Measurements from ENCODE around the gene SMCO4. TPM values are rescaled to one million over a fixed set of nuclear protein-coding genes. Genes with fewer than 3 reads are reported as not detected.
"Not testable (repeated sequence)": the region's sequence is repeated elsewhere in the genome, so short reads cannot be mapped to it uniquely, and the experiment has no call there.

The SMCO4 gene
- total RNA-seq, 1 donor, result 15.6 TPM

- Histone ChIP-seq H3K27ac (ENCODE audit: low read depth, low read length) (no peak overlapping the region), H3K4me1 (ENCODE audit: insufficient read depth, low read length) (no peaks in the 10 kb centered on the region), H3K4me2 (ENCODE audit: insufficient read depth, low read length) (no peak overlapping the region), H3K9me3 (ENCODE audit: low read depth, low read length) (no peaks in the 10 kb centered on the region), H3K79me2 (ENCODE audit: insufficient read depth, low read length) (no peaks in the 10 kb centered on the region), H3K4me3 (ENCODE audit: insufficient read depth, low read length) (no peak overlapping the region), H2AFZ (ENCODE audit: low read length) (no peak overlapping the region), H3K36me3 (ENCODE audit: insufficient read depth, low read length) (no peaks in the 10 kb centered on the region), H4K20me1 (ENCODE audit: insufficient read depth, low read length) (no peaks in the 10 kb centered on the region), H3K27me3 (ENCODE audit: insufficient read depth, low read length) (no peaks in the 10 kb centered on the region)
- TF ChIP-seq, protein P1, sequence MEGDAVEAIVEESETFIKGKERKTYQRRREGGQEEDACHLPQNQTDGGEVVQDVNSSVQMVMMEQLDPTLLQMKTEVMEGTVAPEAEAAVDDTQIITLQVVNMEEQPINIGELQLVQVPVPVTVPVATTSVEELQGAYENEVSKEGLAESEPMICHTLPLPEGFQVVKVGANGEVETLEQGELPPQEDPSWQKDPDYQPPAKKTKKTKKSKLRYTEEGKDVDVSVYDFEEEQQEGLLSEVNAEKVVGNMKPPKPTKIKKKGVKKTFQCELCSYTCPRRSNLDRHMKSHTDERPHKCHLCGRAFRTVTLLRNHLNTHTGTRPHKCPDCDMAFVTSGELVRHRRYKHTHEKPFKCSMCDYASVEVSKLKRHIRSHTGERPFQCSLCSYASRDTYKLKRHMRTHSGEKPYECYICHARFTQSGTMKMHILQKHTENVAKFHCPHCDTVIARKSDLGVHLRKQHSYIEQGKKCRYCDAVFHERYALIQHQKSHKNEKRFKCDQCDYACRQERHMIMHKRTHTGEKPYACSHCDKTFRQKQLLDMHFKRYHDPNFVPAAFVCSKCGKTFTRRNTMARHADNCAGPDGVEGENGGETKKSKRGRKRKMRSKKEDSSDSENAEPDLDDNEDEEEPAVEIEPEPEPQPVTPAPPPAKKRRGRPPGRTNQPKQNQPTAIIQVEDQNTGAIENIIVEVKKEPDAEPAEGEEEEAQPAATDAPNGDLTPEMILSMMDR (IDR thresholded peaks at IDR 0.05; ENCODE audit: extremely low read depth, low read depth, low read length), result no peak
- no peak for DNase-seq (ENCODE audit: insufficient read length, low spot score, missing footprints)
These were observed 74.9 kb downstream of the SMCO4 start for GRCh38 chr11:93468290-93468689.

DNA sequence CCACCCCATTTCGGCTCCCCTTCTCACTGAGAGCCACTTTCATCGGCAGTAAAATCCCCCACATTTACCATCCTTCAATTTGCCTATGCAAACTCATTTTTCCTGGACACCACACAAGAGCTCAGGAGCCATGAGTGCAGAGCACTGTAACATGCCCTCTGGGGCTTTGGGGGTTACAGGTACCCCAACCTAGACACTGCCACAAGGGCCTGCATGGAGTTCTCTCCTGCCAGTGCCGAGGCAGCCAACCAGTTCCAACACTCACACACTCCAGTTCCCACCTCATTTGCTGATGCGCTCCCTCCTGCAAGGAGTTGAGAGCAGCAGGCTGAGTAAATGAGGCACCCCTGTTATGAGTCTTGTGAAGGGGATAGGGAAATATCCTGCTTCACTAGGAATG lies 76.1 kb downstream of the SMCO4 start:
- TF ChIP-seq, protein P1 (IDR thresholded peaks at IDR 0.05; ENCODE audit: extremely low read depth, low read depth, low read length), result no peak
- no peak overlapping the region for H3K4me2 ChIP-seq (ENCODE audit: insufficient read depth, low read length)
- H3K9me3 ChIP-seq (ENCODE audit: low read depth, low read length), result no peaks in the 10 kb centered on the region
- H3K4me1 ChIP-seq (ENCODE audit: insufficient read depth, low read length), result no peaks in the 10 kb centered on the region
- H3K27me3 ChIP-seq (ENCODE audit: insufficient read depth, low read length), result no peaks in the 10 kb centered on the region
- H3K36me3 ChIP-seq (ENCODE audit: insufficient read depth, low read length), result no peaks in the 10 kb centered on the region
- no peaks in the 10 kb centered on the region for H3K79me2 ChIP-seq (ENCODE audit: insufficient read depth, low read length)
- H4K20me1 ChIP-seq (ENCODE audit: insufficient read depth, low read length), result no peaks in the 10 kb centered on the region
- H3K27ac ChIP-seq (ENCODE audit: low read depth, low read length), result no peak overlapping the region
- no peak overlapping the region for H3K4me3 ChIP-seq (ENCODE audit: insufficient read depth, low read length)
- no peak for DNase-seq (ENCODE audit: insufficient read length, low spot score, missing footprints)
- H2AFZ ChIP-seq (ENCODE audit: low read length), result no peak overlapping the region

GRCh38 chr11:93464927-93465540 lies 78.2 kb downstream of the SMCO4 start:
- H3K4me3 ChIP-seq (ENCODE audit: insufficient read depth, low read length), result no peak overlapping the region
- no peaks in the 10 kb centered on the region for H3K79me2 ChIP-seq (ENCODE audit: insufficient read depth, low read length)
- TF ChIP-seq, protein P1 (IDR thresholded peaks at IDR 0.05; ENCODE audit: extremely low read depth, low read depth, low read length), result no peak
- no peaks in the 10 kb centered on the region for H3K9me3 ChIP-seq (ENCODE audit: low read depth, low read length)
- no peaks in the 10 kb centered on the region for H4K20me1 ChIP-seq (ENCODE audit: insufficient read depth, low read length)
- DNase-seq (ENCODE audit: insufficient read length, low spot score, missing footprints), result no peak
- no peaks in the 10 kb centered on the region for H3K4me1 ChIP-seq (ENCODE audit: insufficient read depth, low read length)
- H3K27ac ChIP-seq (ENCODE audit: low read depth, low read length), result no peak overlapping the region
- H2AFZ ChIP-seq (ENCODE audit: low read length), result no peak overlapping the region
- no peaks in the 10 kb centered on the region for H3K27me3 ChIP-seq (ENCODE audit: insufficient read depth, low read length)
- no peaks in the 10 kb centered on the region for H3K36me3 ChIP-seq (ENCODE audit: insufficient read depth, low read length)
- H3K4me2 ChIP-seq (ENCODE audit: insufficient read depth, low read length), result no peak overlapping the region

DNA sequence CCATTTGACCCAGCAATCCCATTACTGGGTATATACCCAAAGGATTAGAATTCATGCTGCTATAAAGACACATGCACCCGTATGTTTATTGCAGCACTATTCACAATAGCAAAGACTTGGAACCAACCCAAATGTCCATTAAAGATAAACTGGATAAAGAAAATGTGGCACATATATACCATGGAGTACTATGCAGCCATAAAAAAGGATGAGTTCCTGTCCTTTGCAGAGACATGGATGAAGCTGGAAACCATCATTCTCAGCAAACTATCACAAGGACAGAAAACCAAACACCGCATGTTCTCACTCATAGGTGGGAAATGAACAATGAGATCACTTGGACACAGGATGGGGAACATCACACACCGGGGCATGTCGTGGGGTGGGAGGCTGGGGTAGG lies 79.5 kb downstream of the SMCO4 start:
- not testable (repeated sequence) for H3K4me1 ChIP-seq (ENCODE audit: insufficient read depth, low read length); H3K4me2 ChIP-seq (ENCODE audit: insufficient read depth, low read length); H3K27ac ChIP-seq (ENCODE audit: low read depth, low read length); H3K79me2 ChIP-seq (ENCODE audit: insufficient read depth, low read length); H3K36me3 ChIP-seq (ENCODE audit: insufficient read depth, low read length); DNase-seq (ENCODE audit: insufficient read length, low spot score, missing footprints); H3K4me3 ChIP-seq (ENCODE audit: insufficient read depth, low read length); H2AFZ ChIP-seq (ENCODE audit: low read length); H4K20me1 ChIP-seq (ENCODE audit: insufficient read depth, low read length); H3K27me3 ChIP-seq (ENCODE audit: insufficient read depth, low read length); H3K9me3 ChIP-seq (ENCODE audit: low read depth, low read length)
